H1 (cell line): ENCODE results near the gene AGT. TPM values are rescaled to one million over a fixed set of nuclear protein-coding genes. Genes with fewer than 3 reads are reported as not detected.

ENCODE experiments used
- CTCF ChIA-PET: fragments of 300-600 bp; sonication (Branson Sonifier 250); formaldehyde crosslinking; loops from one replicate; lab custom pipeline; 2021; ENCODE audit not compliant: partially characterized antibody; lab: Charles Lee
- POLR2A ChIA-PET: fragments of 300-600 bp; sonication (Branson Sonifier 250); formaldehyde crosslinking; loops from one replicate; lab custom pipeline; 2021; ENCODE audit warnings: inconsistent platforms; ENCODE audit not compliant: partially characterized antibody; lab: Charles Lee
- DNase-seq, 2 experiments: peaks; one replicate each; pipeline versions ENCODE4 v3.0.0 to v3.0.0-alpha.2; 2010 to 2022; ENCODE audit warnings: low spot score in 2 of 2, low read depth in 1 of 2, mixed read lengths in 1 of 2
- FAIRE-seq: peaks from 2 replicates; lab custom pipeline; 2011; peaks lifted over from hg19 to GRCh38; lab: Jason Lieb, UNC
- H2AFZ ChIP-seq: 2 replicates; pipeline ENCODE4 v1.8.1; 2012; ENCODE audit warnings: low read length, inconsistent platforms
- H2AK5ac ChIP-seq: 2 replicates; pipeline ENCODE4 v1.6.1; 2013; ENCODE audit warnings: low read depth, low read length
- H2BK120ac ChIP-seq: replicated peaks from 2 replicates; pipeline ENCODE3; 2013; ENCODE audit warnings: low read depth, low read length, inconsistent platforms
- H2BK12ac ChIP-seq: 2 replicates; pipeline ENCODE4 v1.6.1; 2013; ENCODE audit warnings: low read depth, low read length
- H2BK15ac ChIP-seq: 2 replicates; pipeline ENCODE4 v1.6.1; 2013; ENCODE audit warnings: low read length
- H2BK20ac ChIP-seq: 2 replicates; pipeline ENCODE4 v1.6.1; 2013; ENCODE audit warnings: low read length
- H2BK5ac ChIP-seq: 2 replicates; pipeline ENCODE4 v1.6.1; 2013; ENCODE audit warnings: low read depth, low read length
- H3K14ac ChIP-seq: 2 replicates; pipeline ENCODE4 v1.6.1; 2013; ENCODE audit warnings: inconsistent platforms; ENCODE audit not compliant: insufficient read length
- H3K18ac ChIP-seq: 2 replicates; pipeline ENCODE4 v1.6.1; 2013; ENCODE audit warnings: low read length; ENCODE audit errors: extremely low read depth
- H3K23ac ChIP-seq: 2 replicates; pipeline ENCODE4 v1.6.1; 2013; ENCODE audit warnings: inconsistent platforms; ENCODE audit not compliant: insufficient read length
- H3K23me2 ChIP-seq: 2 replicates; pipeline ENCODE4 v1.6.1; 2013; ENCODE audit warnings: low read depth, low read length
- H3K27ac ChIP-seq: 2 replicates; pipeline ENCODE4 v1.6.1; 2011; ENCODE audit warnings: low read depth, low read length, inconsistent platforms
- H3K27me3 ChIP-seq, 4 experiments: replicated peaks in 1 of 4; 1 replicate in 1 of 4; 2 replicates in 3 of 4; pipeline versions ENCODE4 v1.6.1 to v1.8.1; 2011 to 2013; ENCODE audit warnings: low read length in 3 of 4, mild to moderate bottlenecking in 3 of 4, inconsistent platforms in 2 of 4, mixed read lengths in 2 of 4, moderate library complexity in 1 of 4; ENCODE audit not compliant: control insufficient read depth in 3 of 4, insufficient read depth in 3 of 4; ENCODE audit errors: extremely low read depth in 1 of 4
- H3K36me3 ChIP-seq, 4 experiments: 2 replicates each; pipeline versions ENCODE4 v1.6.1 to v1.8.1; 2011 to 2013; ENCODE audit warnings: mild to moderate bottlenecking in 4 of 4, low read length in 3 of 4, moderate library complexity in 2 of 4, control low read depth in 1 of 4, inconsistent platforms in 1 of 4; ENCODE audit not compliant: insufficient read depth in 4 of 4, control insufficient read depth in 2 of 4
- H3K4ac ChIP-seq: replicated peaks from 2 replicates; pipeline ENCODE3; 2013; ENCODE audit warnings: low read length, low read depth, mixed read lengths, inconsistent platforms; ENCODE audit not compliant: insufficient read length
- H3K4me1 ChIP-seq, 4 experiments: replicated peaks in 1 of 4; 1 replicate in 1 of 4; 2 replicates in 3 of 4; pipeline versions ENCODE4 v1.6.1 to v1.8.1; 2011 to 2013; ENCODE audit warnings: low read length in 3 of 4, inconsistent platforms in 2 of 4, mixed read lengths in 1 of 4; ENCODE audit not compliant: insufficient read depth in 4 of 4, control insufficient read depth in 3 of 4
- H3K4me2 ChIP-seq, 2 experiments: 2 replicates each; pipeline versions ENCODE4 v1.6.1 to v1.8.1; 2011 to 2013; ENCODE audit warnings: low read depth in 2 of 2, low read length in 2 of 2, control low read depth in 1 of 2, inconsistent platforms in 1 of 2, mild to moderate bottlenecking in 1 of 2; ENCODE audit not compliant: insufficient read depth in 1 of 2
- H3K4me3 ChIP-seq, 4 experiments: fragments of 200-600, 300-600 bp in 1 of 4; sonication (generic), shearing (Covaris generic), sonication (Bioruptor Twin) in 1 of 4; 2 replicates each; pipeline versions ENCODE4 v1.5.1 to v1.8.1; 2011 to 2016; ENCODE audit warnings: low read length in 4 of 4, low read depth in 3 of 4, control low read depth in 2 of 4, inconsistent platforms in 2 of 4, mild to moderate bottlenecking in 2 of 4, mixed read lengths in 1 of 4, moderate library complexity in 1 of 4; ENCODE audit not compliant: insufficient read depth in 2 of 4; ENCODE audit errors: extremely low read depth in 1 of 4
- H3K56ac ChIP-seq: replicated peaks from 2 replicates; pipeline ENCODE3; 2013; ENCODE audit warnings: low read depth, mild to moderate bottlenecking, mixed read lengths, low read length, inconsistent platforms; ENCODE audit not compliant: insufficient read length
- H3K79me1 ChIP-seq: 2 replicates; pipeline ENCODE4 v1.6.1; 2013; ENCODE audit warnings: low read depth, low read length, control low read depth
- H3K79me2 ChIP-seq, 2 experiments: 2 replicates each; pipeline versions ENCODE4 v1.6.1 to v1.8.1; 2012 to 2013; ENCODE audit warnings: low read length in 2 of 2, mild to moderate bottlenecking in 2 of 2, inconsistent platforms in 1 of 2; ENCODE audit not compliant: insufficient read depth in 2 of 2, control insufficient read depth in 1 of 2
- H3K9ac ChIP-seq, 4 experiments: replicated peaks in 1 of 4; 1 replicate in 1 of 4; 2 replicates in 3 of 4; pipeline versions ENCODE4 v1.6.1 to v1.8.1; 2011 to 2013; ENCODE audit warnings: low read depth in 3 of 4, low read length in 3 of 4, control low read depth in 2 of 4, mild to moderate bottlenecking in 2 of 4, moderate library complexity in 2 of 4, inconsistent platforms in 1 of 4; ENCODE audit errors: extremely low read depth in 1 of 4
- H3K9me3 ChIP-seq, 2 experiments: 2 replicates each; pipeline versions ENCODE4 v1.6.1 to v1.8.1; 2012 to 2013; ENCODE audit warnings: mild to moderate bottlenecking in 2 of 2, moderate library complexity in 2 of 2, control low read depth in 1 of 2, inconsistent platforms in 1 of 2, low read depth in 1 of 2, low read length in 1 of 2, mixed read lengths in 1 of 2; ENCODE audit not compliant: insufficient read depth in 2 of 2
- H4K20me1 ChIP-seq, 2 experiments: replicated peaks in 1 of 2; 2 replicates each; pipeline versions ENCODE3 to v1.8.1; 2011 to 2013; ENCODE audit warnings: inconsistent platforms in 2 of 2, low read length in 2 of 2, mild to moderate bottlenecking in 1 of 2; ENCODE audit not compliant: insufficient read depth in 2 of 2, control insufficient read depth in 1 of 2
- H4K5ac ChIP-seq: 2 replicates; pipeline ENCODE4 v1.6.1; 2013; ENCODE audit warnings: low read length, low read depth, mixed read lengths, inconsistent platforms; ENCODE audit not compliant: insufficient read length
- H4K8ac ChIP-seq: 2 replicates; pipeline ENCODE4 v1.8.0; 2013; ENCODE audit warnings: mild to moderate bottlenecking, moderate library complexity, low read length, inconsistent platforms; ENCODE audit not compliant: insufficient read depth; ENCODE audit errors: extremely low read depth
- H4K91ac ChIP-seq: replicated peaks from 2 replicates; pipeline ENCODE3; 2013; ENCODE audit warnings: low read length, mixed read lengths, inconsistent platforms; ENCODE audit not compliant: insufficient read length
- CBX8 ChIP-seq: fragments of 300-800, 300-1000 bp; sonication (generic); IDR thresholded peaks from 2 replicates; pipeline ENCODE4 v1.7.1; 2016; ENCODE audit warnings: low read depth, low read length, borderline replicate concordance
- KDM1A ChIP-seq: fragments of 200-600, 300-600 bp; sonication (generic); IDR thresholded peaks from 2 replicates; pipeline ENCODE4 v1.7.1; 2016; ENCODE audit warnings: mild to moderate bottlenecking, low read length, borderline replicate concordance
- WGBS, 2 experiments: shearing (Covaris generic) in 1 of 2; methylation state at CpG; one replicate each; pipeline versions ENCODE4 v1.1.6 to v1.1.7; 2013 to 2015; ENCODE audit warnings: low lambda C conversion rate in 2 of 2, mixed read lengths in 2 of 2, inconsistent platforms in 1 of 2, low coverage in 1 of 2, missing lambda C conversion rate in 1 of 2; ENCODE audit not compliant: insufficient replicate concordance in 2 of 2, insufficient coverage in 1 of 2, insufficient read length in 1 of 2; ENCODE audit errors: extremely low coverage in 1 of 2, missing lambda C conversion rate in 1 of 2; 5-methylcytosine and 5-hydroxymethylcytosine counted together
- polyA plus RNA-seq, 7 experiments: library from polyadenylated mRNA; depleted of rRNA in 3 of 7; stranded (reverse) in 5 of 7; unstranded in 2 of 7; fragments of >200 nt in 5 of 7; fragments of 200-250 nt in 2 of 7; gene quantifications; 1 replicate in 5 of 7; 2 replicates in 1 of 7; 4 replicates in 1 of 7; pipeline versions ENCODE4 v1.2.1 to v1.2.3, GENCODE V29; 2011 to 2013; ENCODE audit warnings: missing spikeins in 2 of 7, mixed read lengths in 2 of 7
- total RNA-seq: library from RNA; stranded (reverse); fragmentation: NEBNext Ultra II Directional; extraction: Animal tissue kit (Norgen Biotek cat#: 25700); gene quantifications from 2 replicates; pipeline ENCODE4 v1.2.1, GENCODE V29; 2021

AGT gene
- total and polyA plus RNA-seq, 2 of the 8 experiments (the other 6 are each of a cell fraction or from before 2014, with no cell fraction given) = 0.20 TPM; not detected in 1

- Histone ChIP-seq H3K79me1 (no peaks in the 10 kb centered on the region), H3K27me3 (no peaks in the 10 kb centered on the region), H3K56ac (no peak overlapping the region), H3K9ac (no peak overlapping the region), H2BK120ac (no peak overlapping the region), H2AK5ac (no peak overlapping the region), H3K23me2 (no peaks in the 10 kb centered on the region), H3K14ac (no peak overlapping the region), H2AFZ (no peak overlapping the region), H3K4me3 (no peak overlapping the region), H3K79me2 (no peaks in the 10 kb centered on the region), H3K23ac (no peak overlapping the region), H2BK12ac (no peak overlapping the region), H4K20me1 (no peaks in the 10 kb centered on the region), H4K8ac (no peak overlapping the region), H2BK5ac (no peak overlapping the region), H3K27ac (no peak overlapping the region), H2BK20ac (no peak overlapping the region), H3K4me2 (no peak overlapping the region), H3K9me3 (no peaks in the 10 kb centered on the region), H4K91ac (no peak overlapping the region), H3K4me1 (peaks cover 0 to 4% (median 0%) of the 10 kb centered on the region in 4 experiments; a peak in 2 of 7 replicates), H3K18ac (no peak overlapping the region), H3K4ac (no peak overlapping the region), H2BK15ac (no peak overlapping the region), H4K5ac (no peak overlapping the region), H3K36me3 (no peaks in the 10 kb centered on the region)
- 89% methylated on average over 8 of the region's 9 CpGs; no CpG with 5 or more reads in 1 of the 2 experiments for WGBS, 2 experiments
- FAIRE-seq (no peak), DNase-seq (no peak)
- ChIA-PET POLR2A (no interaction called here), CTCF (interaction anchor here (1.6 kb wide), 1 partner anchor 8 kb away, joined by 5 read pairs; no protein-coding TSS in a partner anchor)
- TF ChIP-seq CBX8 (no peak), KDM1A (no peak)
These were observed 7.8 kb downstream of the AGT start for GRCh38 chr1:230706020-230706699.
